NCI-H526 treated with DMSO at 0.1 percent for 48 hours (cell line): ENCODE results near the gene AQP2.
"Not testable (repeated sequence)": the region's sequence is repeated elsewhere in the genome, so short reads cannot be mapped to it uniquely, and the experiment has no call there.

Experiments used
- DNase-seq: peaks from one replicate; lab custom pipeline; 2025; lab: John Stamatoyannopoulos, UW

AQP2 gene

DNA sequence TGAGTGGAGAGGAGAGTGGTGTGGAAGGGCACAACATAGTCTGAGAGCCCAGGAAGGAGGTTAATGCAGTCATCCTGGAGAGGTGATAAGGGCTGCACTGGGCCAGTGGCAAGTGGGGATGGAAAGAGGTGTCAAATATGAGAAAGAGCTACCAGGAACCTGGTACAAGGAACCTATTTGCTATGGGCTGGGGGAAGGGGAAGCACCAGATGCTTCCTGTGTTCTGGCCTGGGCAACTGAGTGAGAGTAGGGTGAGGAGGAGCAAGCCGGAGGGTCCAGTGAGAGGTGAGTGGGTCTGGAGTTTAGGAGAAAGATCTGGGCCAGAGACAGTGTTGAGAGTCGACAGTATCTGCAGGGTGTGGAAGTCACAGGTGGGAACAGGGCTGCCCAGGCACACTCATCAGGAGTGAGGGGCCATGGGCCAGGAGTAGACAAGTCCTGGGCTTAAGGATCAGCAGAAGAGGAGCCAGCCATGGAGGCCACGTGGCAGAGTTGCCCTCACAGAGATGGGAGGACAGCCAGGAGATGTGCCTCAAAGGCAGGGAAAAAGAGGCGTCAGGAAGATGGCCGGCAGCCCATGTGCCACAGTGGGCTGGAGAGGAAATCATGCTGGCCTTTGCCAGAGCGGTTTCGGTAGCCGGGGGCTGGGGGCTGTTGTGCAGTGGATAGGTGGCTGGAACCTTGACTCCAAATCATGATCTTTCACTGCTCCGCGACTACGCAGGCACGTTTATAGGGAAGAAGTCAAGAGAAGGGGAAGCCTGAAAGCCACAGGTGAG lies 19.3 kb downstream of the AQP2 start:
- DNase-seq, result no peak

DNA sequence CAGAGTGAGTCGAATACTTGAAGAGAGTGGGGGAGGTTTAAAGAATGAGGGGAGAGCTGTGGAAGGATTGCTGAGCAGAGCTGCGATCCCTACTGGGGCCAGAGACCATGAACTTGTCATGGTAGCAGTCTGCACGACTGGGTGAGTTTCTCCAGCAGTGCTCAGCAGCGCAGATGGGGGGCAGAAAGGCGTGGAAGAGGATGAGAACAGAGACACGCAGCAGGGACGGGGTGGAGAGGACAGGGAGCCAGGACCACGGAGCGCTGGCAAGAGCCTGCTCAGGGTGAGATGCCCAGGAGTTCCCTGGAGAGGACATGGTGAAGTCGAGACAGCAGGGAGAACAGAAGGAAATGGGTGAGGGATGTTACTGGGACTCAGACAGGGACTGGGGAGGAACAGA lies 20.1 kb downstream of the AQP2 start:
- DNase-seq, result no peak

DNA sequence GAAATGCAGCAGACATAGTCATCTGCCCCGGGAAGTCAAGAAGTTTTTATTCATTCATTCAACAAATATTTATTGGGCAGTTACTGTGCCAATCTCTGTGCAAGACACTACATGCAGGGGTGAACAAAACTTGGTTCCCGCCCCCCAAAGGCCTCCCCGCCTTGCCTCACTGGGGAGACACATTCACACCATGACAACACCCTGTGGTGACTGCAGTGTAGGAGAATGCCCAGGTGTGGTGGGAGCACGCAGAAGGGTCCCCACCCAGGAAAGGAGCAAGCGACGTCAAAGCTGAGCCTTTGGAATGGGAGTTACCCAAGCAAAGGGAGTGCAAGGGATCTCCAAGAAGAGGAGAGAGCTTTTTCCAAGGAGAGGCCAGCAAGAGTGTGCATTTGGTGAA lies 20.6 kb downstream of the AQP2 start:
- DNase-seq, result no peak

DNA sequence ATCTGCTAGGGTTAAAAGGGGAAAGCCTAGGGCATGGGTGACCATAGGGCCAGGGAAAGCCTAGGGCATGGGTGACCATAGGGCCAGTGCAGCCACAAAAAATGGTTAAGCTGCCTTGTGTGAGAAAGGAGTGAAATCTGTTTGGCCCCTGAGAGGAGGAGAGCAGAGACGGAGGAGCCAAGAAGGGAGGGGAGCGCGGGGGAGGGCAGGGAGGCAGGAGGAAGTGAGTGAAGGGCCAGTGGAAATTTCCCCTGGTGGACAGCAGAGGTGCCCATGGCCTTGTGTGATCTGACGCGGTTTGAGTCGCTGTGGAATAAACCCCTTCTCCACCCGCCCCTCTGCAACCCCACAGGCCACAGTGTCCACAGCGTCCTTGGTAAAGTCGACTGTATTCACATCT lies 21.6 kb downstream of the AQP2 start:
- no peak for DNase-seq

DNA sequence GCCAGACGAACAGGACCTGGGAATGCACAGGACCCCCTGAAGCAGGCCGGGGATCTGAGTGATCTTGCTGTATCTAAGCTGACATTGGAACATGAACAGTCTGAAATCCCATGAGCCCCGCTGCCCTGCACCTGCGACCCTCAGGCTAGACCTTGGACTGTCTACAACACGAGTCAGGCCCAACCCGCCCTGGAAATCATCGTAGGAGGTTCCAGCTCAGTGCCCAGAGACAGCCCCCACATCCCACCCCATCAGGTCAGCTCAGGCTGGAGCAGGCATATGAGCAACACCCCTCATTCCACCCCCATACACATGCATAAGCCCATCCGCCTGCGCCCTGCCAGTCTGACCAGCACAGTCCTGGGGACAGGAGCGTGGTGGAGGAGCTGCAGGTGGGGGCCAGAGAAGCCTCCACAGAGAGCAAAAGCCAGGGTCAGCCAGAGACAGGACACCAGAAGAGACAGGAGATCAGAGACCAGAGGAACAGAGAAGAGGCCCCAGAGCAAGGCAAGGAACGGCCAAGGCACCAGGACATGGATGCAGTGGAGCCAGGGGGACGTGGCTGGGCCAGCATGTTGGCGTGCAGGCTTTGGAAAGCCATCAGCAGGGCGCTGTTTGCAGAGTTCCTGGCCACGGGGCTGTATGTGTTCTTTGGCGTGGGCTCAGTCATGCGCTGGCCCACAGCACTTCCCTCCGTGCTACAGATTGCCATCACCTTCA lies 22.3 kb downstream of the AQP2 start, which contains the start of gene AQP6:
Gene AQP6, plus strand, starts transcription at position 307 of the 720 bp plus-strand sequence. Its CDS starts 227 bp downstream, at position 534.
- no peak for DNase-seq

DNA sequence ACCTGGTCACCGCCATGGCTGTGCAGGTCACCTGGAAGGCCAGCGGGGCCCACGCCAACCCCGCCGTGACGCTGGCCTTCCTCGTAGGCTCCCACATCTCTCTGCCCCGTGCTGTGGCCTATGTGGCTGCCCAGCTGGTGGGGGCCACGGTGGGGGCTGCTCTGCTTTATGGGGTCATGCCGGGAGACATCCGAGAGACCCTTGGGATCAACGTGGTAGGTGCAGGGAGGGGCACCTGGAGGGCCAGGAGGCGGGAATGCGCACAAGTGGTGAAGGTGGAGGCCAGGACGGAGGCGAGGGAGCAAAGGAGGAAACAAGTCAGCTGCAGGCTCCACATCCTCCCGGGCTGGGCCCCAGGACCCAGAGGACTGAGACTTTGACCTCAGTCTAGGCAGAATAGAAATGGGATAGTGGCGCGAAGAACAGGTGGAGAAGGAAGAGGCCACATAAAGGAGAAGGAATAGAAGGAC lies 22.9 kb downstream of the AQP2 start:
- DNase-seq, result no peak

DNA sequence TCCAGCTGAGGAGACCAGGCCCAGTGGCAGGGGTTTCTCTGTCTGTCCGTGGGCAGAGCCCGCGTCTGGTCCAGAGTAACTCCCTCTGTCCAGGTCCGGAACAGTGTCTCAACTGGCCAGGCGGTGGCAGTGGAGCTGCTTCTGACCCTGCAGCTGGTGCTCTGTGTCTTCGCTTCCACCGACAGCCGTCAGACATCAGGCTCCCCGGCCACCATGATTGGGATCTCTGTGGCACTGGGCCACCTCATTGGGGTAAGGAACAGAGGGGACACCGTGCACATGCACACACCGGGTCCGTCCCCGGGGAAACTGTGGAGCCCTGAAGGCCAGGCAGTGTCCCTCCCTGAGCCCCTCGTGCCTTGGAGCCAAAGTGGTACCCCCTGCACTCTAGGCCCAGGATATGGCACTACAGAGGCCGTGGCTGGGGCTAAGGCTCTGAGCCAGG lies 23.7 kb downstream of the AQP2 start:
- no peak for DNase-seq

DNA sequence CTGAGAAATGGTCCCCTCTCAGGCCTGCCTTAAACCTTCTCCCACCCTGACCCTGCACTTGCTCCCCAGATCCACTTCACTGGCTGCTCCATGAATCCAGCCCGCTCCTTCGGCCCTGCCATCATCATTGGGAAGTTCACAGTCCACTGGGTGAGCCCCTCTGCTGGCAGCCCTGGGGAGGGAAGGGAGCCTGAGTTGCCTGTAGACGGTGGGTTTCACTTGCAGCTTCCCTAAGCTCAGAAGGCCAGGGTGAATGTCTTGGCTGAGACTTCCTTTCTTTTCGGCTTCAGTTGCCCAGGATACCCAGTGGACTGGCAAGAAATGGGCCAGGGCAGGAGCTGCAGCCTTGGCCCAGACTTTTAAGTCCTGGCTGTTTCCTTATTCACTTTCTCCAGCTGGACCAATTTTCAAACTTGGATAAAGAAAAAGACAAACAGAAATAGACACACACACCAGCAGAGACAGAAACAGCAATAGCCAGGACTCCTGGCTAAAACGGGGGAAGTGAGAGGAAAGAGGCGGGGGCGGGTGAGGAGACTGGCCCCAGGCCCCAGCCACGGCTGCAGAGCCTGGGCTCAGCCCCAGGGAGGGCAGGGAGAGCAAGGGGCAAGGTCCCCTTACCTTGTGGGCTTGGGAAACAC lies 24.3 kb downstream of the AQP2 start:
- DNase-seq, result no peak

DNA sequence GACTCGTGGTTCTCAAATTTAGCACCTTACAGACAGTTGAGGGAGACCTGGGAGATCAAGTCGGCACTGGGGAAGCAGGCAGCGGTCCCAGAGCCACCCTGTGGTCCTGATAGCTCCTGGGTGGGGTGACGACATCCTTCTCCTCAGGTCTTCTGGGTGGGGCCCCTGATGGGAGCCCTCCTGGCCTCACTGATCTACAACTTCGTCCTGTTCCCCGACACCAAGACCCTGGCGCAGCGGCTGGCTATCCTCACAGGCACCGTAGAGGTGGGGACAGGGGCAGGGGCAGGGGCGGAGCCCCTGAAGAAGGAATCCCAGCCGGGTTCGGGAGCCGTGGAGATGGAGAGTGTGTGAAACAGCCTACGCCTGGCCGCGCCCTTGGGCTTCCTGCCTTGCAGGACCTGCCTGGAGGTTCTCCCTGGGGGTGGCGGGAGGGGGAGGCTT lies 24.8 kb downstream of the AQP2 start:
- no peak for DNase-seq

DNA sequence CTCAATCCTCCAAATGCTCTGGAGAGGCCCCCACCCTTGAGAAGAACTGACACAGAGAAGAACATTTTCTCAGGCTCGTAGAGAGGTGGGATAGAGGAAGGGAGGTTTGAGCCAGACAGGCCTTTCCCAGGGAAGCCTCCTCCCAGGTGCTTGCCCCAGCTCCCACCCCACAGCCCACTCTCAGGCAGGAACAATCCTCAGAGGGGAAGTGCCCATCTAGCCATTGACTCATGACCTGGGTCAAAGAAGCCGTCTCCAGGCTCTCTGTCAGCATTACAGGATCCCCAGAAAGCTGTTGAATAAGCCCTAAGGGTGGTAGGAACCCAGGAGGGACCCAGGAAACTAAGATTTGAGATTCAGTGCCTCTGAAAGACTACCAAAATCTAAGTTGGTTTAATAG lies 26.0 kb downstream of the AQP2 start:
- no peak for DNase-seq

DNA sequence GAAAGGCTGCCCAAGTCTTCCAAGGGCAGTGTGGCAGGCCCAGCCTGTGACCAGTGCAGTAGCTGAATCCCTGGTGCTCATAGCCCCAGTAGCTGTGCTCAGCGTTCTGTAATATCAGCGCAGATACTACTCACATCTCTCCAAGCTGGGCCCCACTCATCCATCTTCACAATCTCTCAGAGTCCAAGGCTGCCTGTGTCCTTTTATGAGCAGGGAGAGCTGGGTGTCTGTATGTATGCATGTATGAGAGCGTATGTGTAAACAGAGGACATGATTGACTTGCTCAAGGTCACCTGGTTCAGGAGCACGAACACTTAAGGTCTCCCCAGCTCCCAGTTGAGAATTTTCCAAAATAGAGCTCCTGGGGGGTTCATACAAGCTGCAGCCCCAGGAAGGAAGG lies 27.6 kb downstream of the AQP2 start:
- no peak for DNase-seq

DNA sequence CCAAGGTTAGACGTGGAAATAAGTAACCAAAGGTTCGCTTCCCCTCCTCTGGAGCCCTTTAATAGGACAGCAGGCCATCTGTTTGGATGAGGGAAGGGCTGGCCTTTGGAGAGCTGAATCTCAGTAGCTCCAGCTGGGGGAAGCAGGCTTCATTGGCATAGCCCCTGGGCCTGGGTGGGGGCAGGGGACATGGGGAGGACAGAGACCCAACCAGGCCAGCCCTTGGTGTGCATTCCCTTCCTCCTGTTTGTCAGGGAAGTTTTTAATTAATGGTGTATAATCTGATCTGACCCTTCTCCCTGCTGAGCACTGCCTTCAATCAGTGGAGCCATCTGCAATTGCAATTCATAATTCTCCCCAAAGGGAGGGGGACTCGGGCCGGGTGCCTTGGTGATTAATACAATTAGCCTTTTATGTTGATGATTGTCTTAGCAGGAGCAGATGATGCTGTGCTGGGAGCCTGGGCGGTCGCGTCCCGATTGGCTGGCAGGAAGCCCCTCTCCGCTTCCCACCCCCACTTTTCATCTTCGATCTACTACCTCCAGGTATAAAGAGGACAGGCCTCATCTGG lies 28.6 kb downstream of the AQP2 start:
- no peak for DNase-seq

DNA sequence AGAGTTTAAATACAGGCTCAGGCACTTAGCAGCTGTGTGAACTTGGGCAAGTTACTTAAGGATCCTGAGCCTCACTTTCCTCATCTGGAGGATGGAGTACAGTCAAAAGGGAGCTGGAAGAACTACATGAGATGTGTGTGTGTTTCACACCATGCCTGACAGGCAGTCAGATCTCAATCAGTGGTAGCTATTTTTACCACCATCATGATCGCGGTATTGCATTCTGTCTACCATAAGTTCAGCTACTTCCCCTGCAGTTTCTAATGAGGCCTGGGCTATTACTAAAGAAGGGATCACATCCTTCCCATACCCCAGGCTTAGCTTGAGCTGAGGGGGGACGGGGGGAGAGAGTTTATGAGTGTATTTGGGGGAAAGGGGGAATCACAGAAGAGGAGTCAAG lies 29.3 kb downstream of the AQP2 start:
- DNase-seq, result no peak

DNA sequence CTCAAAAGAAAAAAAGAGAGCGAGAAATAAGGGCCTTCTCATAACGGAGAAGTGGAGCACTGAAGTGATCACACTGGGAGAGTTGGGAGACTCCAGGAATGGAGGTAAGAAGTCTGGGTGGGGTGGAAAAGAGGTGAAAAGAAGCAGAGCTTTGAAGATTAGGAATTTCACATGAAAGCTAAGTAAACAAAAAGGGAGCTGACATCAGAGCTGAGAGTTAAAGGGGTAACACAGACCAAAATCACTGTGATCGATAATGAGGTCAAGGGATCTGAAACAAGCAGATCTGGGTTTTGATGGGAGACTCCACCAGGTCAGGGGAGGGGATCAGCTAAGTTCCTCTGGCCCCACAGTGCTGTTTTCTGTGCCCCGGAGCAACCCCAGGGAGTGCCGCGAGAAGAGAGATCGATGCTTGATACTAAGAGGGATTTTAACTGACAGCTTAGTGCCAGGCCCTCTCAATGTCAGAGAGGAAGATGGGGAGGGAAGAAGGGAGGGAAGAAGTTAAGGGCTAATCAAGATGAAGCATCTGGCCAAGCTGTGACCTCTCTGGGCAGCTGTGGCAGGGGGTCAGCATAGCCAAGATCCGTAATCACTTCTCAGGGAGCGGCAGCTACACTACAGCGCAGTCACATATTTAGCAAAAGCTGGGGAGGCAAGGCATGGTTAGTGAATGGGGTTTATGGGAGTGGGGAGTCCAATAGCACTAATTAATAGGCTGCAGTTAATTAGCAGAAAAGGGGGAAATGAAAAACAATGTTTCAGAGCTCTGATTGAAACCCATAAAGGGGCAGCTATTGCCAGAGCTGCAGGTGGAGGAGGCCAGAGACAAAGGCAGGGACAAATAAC lies 30.2 kb downstream of the AQP2 start:
- no peak for DNase-seq

DNA sequence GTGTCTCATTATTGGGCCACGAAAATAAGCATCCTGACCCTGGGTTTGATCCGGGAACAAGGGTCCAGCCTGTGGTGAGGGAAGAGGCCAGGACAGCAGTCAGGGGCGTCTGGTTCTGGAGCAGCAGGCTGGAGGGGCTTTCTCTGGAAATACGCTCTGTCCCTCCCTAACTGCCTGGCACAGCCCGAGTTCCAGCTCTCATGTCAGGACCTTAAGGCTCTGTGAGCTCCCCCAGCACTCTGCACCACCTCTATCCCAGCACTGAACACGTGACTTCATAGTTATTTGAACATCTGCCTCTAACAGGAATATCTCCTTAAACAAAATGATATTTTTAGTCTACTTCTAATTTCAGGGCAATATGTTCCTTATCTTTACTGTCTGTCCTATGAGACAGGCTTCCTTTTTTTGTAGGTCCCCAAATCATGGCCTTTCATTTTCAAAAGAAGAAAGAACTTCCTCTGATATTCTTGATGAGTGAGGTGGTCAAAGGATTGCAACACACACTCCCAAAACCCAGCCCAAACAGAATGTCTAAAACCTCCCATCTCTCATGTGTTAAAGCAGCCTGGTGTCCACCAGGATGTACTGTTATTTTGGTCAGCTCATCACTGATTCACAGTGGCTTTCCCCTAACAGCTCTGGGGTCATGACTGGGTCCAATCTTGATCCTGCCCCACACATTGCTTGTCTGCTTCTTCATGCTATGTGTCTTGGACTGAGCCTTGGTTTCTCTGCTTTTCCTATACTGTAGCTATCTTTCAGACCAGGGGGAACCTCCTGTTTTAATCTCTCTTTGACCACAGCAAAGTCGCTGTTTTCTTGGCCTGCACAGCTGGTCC lies 31.9 kb downstream of the AQP2 start:
- DNase-seq, result no peak

DNA sequence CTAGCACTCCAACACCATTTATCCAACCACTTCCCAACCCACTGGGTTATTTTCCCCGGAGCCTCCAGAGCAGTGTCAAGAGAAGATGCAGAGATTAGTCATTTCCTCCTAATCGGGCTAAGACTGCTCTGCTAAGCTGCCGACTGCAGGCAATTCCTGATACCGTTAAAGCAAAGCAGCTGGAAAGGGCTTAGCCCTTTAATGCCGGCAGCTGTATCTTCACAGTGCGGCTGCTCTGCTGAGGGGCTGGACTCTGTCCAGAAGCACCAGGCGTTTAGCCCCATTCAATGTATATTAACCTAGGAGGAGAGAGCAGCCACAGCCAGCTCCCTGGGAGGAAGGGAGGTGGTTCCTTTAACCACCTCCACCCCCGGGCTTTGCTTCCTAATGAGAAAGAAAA lies 33.4 kb downstream of the AQP2 start:
- DNase-seq, result no peak

DNA sequence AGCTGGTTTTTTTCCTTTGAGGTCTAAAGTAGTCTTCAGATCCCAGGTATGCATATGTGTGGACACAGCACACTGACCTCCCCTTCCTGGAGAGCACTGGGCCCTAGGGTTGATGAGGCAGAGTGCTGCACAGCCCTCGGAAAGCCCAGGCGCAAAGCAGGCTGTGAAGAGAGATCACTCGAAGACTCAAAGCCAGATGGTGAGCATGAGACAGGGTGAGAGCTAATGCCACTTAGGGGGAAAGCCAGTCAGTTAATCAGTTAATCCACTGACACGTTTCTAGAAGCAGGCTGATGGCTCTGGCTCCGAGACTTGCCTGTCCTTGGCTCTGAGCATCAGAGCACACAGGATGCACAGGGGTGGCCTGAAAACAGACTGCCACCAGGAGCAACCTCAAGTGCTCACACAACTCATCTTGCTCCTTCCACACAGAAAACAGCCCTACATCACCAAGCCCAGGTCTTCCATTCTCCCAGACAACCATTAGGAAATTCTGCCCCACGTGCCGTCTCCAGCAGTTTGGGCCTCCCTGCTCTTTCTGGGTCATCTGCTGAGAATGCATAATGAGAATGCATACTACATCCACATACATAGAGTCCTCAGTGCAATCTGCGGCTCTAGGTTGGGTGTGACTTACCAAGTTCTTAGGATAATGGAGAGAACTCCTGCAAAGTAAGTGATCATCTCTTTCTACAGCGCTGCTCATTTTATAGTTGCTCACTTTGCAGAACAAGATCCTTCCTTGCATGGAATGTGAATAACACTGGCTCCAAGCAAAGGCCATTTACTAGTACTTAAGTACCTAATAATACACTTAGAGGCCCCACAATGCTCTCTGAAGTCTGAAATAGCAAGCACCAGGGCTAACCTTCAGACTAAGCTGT lies 34.2 kb downstream of the AQP2 start:
- no peak for DNase-seq

DNA sequence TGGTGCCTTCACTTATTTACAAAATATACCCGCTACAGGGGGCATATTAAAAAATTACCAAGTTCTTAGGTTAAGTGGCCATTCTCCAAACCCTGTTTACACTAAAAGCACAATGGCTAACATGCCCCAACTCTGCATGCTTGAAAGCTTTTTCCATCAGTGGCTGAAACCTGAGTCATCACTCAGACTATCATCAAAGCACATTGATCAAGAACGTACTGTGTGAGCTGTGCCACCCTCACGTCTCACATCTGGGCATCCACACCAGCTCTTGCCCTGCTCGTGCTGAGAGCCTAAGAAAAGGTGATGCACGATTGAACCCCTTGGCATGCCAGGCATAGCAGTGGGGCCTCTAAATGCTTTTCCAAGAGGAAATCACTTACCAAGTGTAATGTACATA lies 35.4 kb downstream of the AQP2 start:
- no peak for DNase-seq

DNA sequence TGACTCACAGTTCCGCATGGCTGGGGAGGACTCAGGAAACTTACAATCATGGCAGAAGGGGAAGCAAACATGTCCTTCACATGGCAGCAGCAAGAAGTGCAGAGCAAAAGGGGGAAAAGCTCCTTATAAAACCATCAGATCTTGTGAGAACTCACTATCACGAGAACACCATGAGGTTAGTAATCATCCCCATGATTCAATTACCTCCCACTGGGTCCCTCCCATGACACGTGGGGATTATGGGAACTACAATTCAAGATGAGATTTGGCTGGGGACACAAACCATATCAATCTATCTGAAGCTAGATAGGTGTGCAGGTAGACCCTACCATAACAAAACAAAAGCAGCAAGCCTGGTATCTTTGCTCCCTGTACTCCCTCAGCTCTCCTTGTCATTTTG lies 35.9 kb downstream of the AQP2 start:
- not testable (repeated sequence) for DNase-seq
